Mesenchymal stem cell (in vitro differentiated cells and primary cell): ENCODE data around the gene IGFBP6.
A peak's percentile ranks its signal among the peaks of the same experiment; 100 is the strongest.
"Not testable (repeated sequence)": the region's sequence is repeated elsewhere in the genome, so short reads cannot be mapped to it uniquely, and the experiment has no call there.

Experiments used
- DNase-seq: peaks from one replicate; pipeline ENCODE4 v3.0.0-alpha.2; 2013
- H2AFZ ChIP-seq: one replicate; pipeline ENCODE4 v1.6.1; 2013; ENCODE audit warnings: low read depth, mild to moderate bottlenecking, control low read depth, inconsistent platforms, low read length, moderate library complexity
- H2AK5ac ChIP-seq: 2 replicates; pipeline ENCODE4 v1.6.1; 2013; ENCODE audit warnings: low read length, moderate library complexity, mild to moderate bottlenecking, inconsistent platforms; ENCODE audit not compliant: severe bottlenecking
- H2BK120ac ChIP-seq: one replicate; pipeline ENCODE4 v1.6.1; 2013; ENCODE audit warnings: low read depth, mild to moderate bottlenecking, inconsistent platforms, low read length, moderate library complexity
- H2BK12ac ChIP-seq, 2 experiments: one replicate each; pipeline ENCODE4 v1.6.1; 2013; ENCODE audit warnings: inconsistent platforms in 2 of 2, low read length in 2 of 2, mild to moderate bottlenecking in 2 of 2, moderate library complexity in 2 of 2, control low read depth in 1 of 2
- H2BK15ac ChIP-seq: one replicate; pipeline ENCODE4 v1.6.1; 2013; ENCODE audit warnings: mild to moderate bottlenecking, low read depth, inconsistent platforms; ENCODE audit not compliant: poor library complexity, severe bottlenecking
- H2BK5ac ChIP-seq: 2 replicates; pipeline ENCODE4 v1.6.1; 2013; ENCODE audit warnings: low read depth, mild to moderate bottlenecking, low read length, control low read depth, inconsistent platforms; ENCODE audit not compliant: poor library complexity, severe bottlenecking
- H3K14ac ChIP-seq, 2 experiments: one replicate each; pipeline ENCODE4 v1.6.1; 2013; ENCODE audit warnings: inconsistent platforms in 2 of 2, low read length in 2 of 2, control low read depth in 1 of 2, mild to moderate bottlenecking in 1 of 2, moderate library complexity in 1 of 2
- H3K18ac ChIP-seq, 2 experiments: one replicate each; pipeline ENCODE4 v1.6.1; 2013; ENCODE audit warnings: inconsistent platforms in 2 of 2, low read length in 2 of 2, control low read depth in 1 of 2, low read depth in 1 of 2, mild to moderate bottlenecking in 1 of 2
- H3K23ac ChIP-seq, 2 experiments: one replicate each; pipeline ENCODE4 v1.6.1; 2013; ENCODE audit warnings: inconsistent platforms in 2 of 2, low read length in 2 of 2, mild to moderate bottlenecking in 2 of 2, moderate library complexity in 2 of 2, control low read depth in 1 of 2
- H3K27ac ChIP-seq: 2 replicates; pipeline ENCODE4 v1.5.1; 2013; ENCODE audit warnings: mild to moderate bottlenecking, moderate library complexity, low read length, control low read depth, inconsistent platforms; ENCODE audit not compliant: poor library complexity, severe bottlenecking
- H3K27me3 ChIP-seq, 2 experiments: 2 replicates each; pipeline versions ENCODE4 v1.6.1 to v1.7.0; 2013; ENCODE audit warnings: low read length in 2 of 2, mild to moderate bottlenecking in 2 of 2, moderate library complexity in 2 of 2, control low read depth in 1 of 2, inconsistent platforms in 1 of 2; ENCODE audit not compliant: control insufficient read depth in 1 of 2, insufficient read depth in 1 of 2
- H3K36me3 ChIP-seq, 2 experiments: 2 replicates each; pipeline versions ENCODE4 v1.6.1 to v1.7.0; 2013; ENCODE audit warnings: low read length in 2 of 2, control low read depth in 1 of 2, inconsistent platforms in 1 of 2, low read depth in 1 of 2, mild to moderate bottlenecking in 1 of 2; ENCODE audit not compliant: insufficient read depth in 2 of 2, control insufficient read depth in 1 of 2
- H3K4ac ChIP-seq, 2 experiments: one replicate each; pipeline ENCODE4 v1.6.1; 2013; ENCODE audit warnings: inconsistent platforms in 2 of 2, low read length in 2 of 2, mild to moderate bottlenecking in 2 of 2, moderate library complexity in 2 of 2, control low read depth in 1 of 2, low read depth in 1 of 2
- H3K4me1 ChIP-seq: 2 replicates; pipeline ENCODE4 v1.6.1; 2013; ENCODE audit warnings: low read depth, low read length, control low read depth; ENCODE audit not compliant: control insufficient read depth, insufficient read depth
- H3K4me2 ChIP-seq: 2 replicates; pipeline ENCODE4 v1.6.1; 2013; ENCODE audit warnings: low read length, mild to moderate bottlenecking, inconsistent platforms; ENCODE audit not compliant: poor library complexity, severe bottlenecking
- H3K4me3 ChIP-seq, 2 experiments: 2 replicates each; pipeline versions ENCODE4 v1.5.1 to v1.7.0; 2013; ENCODE audit warnings: low read length in 2 of 2, mild to moderate bottlenecking in 2 of 2, control low read depth in 1 of 2, low read depth in 1 of 2; ENCODE audit not compliant: insufficient read depth in 1 of 2
- H3K79me1 ChIP-seq: replicated peaks from 2 replicates; pipeline ENCODE4 v1.6.1; 2013; ENCODE audit warnings: mild to moderate bottlenecking, control low read depth, low read length, inconsistent platforms; ENCODE audit not compliant: poor library complexity, severe bottlenecking
- H3K9ac ChIP-seq: 2 replicates; pipeline ENCODE4 v1.7.0; 2013; ENCODE audit warnings: mild to moderate bottlenecking, low read length, moderate library complexity
- H3K9me3 ChIP-seq: 2 replicates; pipeline ENCODE4 v1.7.0; 2013; ENCODE audit warnings: mild to moderate bottlenecking, low read length; ENCODE audit not compliant: control insufficient read depth
- H4K8ac ChIP-seq: one replicate; pipeline ENCODE4 v1.6.1; 2013; ENCODE audit warnings: inconsistent platforms, mild to moderate bottlenecking, low read length, moderate library complexity
- H4K91ac ChIP-seq: one replicate; pipeline ENCODE4 v1.6.1; 2013; ENCODE audit warnings: mild to moderate bottlenecking, low read length, inconsistent platforms
- WGBS: methylation state at CpG from one replicate; pipeline ENCODE4 v1.1.7; 2013; ENCODE audit warnings: mixed read lengths; 5-methylcytosine and 5-hydroxymethylcytosine counted together

Gene IGFBP6

GRCh38 chr12:53093777-53094393, 3.6 kb upstream of the IGFBP6 start:
- 26% methylated on average over 5 of the region's 6 CpGs for WGBS
- Histone ChIP-seq H4K8ac (peak overlapping the region; percentile 91), H3K27ac (no peak overlapping the region)

DNA sequence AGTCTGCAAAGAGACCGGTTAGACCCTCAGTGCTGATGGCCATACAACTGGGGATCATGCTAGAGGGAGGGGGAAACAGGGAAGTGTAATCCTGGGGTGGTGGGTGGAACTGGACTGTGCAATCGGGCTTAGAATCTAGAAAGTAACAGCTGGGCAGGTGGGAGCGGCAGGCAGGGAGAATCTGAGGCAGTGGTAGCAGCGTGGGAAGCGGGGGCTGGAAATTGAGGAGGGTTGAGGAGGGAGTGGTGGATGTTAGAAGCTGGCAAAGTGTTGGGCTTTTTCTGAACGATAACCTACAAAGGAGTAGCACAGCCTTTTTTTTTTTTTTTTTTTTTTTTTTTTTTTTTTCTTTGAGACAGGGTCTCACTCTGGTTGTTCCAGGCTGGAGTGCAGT, 3.1 kb upstream of the IGFBP6 start:
- H3K14ac ChIP-seq, result peak overlapping the region in 1 of 2 experiments; percentile 96
- H4K91ac ChIP-seq, result peak overlapping the region; percentile 85
- no peaks in the 10 kb centered on the region for H3K36me3 ChIP-seq
- H2BK120ac ChIP-seq, result peak overlapping the region; percentile 82
- peaks cover 25% of the 10 kb centered on the region for H3K4me1 ChIP-seq
- WGBS, result 97% methylated on average over 3 of the region's 6 CpGs
- H3K27me3 ChIP-seq, result peaks cover 0 to 20% of the 10 kb centered on the region in 2 experiments
- peak overlapping the region; percentile 91 for H4K8ac ChIP-seq
- H2BK5ac ChIP-seq, result no peak overlapping the region
- peak overlapping the region; percentile 88 to 96 for H3K18ac ChIP-seq
- H3K4me3 ChIP-seq, result no peak overlapping the region
- no peak for DNase-seq
- peak overlapping the region in 1 of 2 experiments; percentile 34 for H3K23ac ChIP-seq
- peak overlapping the region; percentile 57 to 95 for H2BK12ac ChIP-seq
- H3K4me2 ChIP-seq, result no peak overlapping the region
- H3K4ac ChIP-seq, result peak overlapping the region; percentile 85 to 88
- peak overlapping the region; percentile 36 for H3K9ac ChIP-seq
- no peaks in the 10 kb centered on the region for H3K9me3 ChIP-seq
- H2BK15ac ChIP-seq, result peak overlapping the region; percentile 98
- H3K27ac ChIP-seq, result no peak overlapping the region
- no peak overlapping the region for H2AK5ac ChIP-seq
- H2AFZ ChIP-seq, result peak overlapping the region; percentile 72
- H3K79me1 ChIP-seq, result no peaks in the 10 kb centered on the region

More at GRCh38 chr12:53093777-53094393, 3.6 kb upstream of the IGFBP6 start:
- Histone ChIP-seq H2BK12ac (peak overlapping the region; percentile 57 to 95), H3K4me3 (no peak overlapping the region), H3K79me1 (no peaks in the 10 kb centered on the region), H3K4me1 (peaks cover 21% of the 10 kb centered on the region), H2AFZ (peak overlapping the region; percentile 72), H4K91ac (peak overlapping the region; percentile 85), H3K9me3 (no peaks in the 10 kb centered on the region), H3K36me3 (no peaks in the 10 kb centered on the region), H3K4me2 (no peak overlapping the region), H2BK5ac (no peak overlapping the region), H3K27me3 (peaks cover 0 to 20% of the 10 kb centered on the region in 2 experiments), H3K4ac (peak overlapping the region; percentile 85 to 88), H3K23ac (peak overlapping the region in 1 of 2 experiments; percentile 34), H3K18ac (peak overlapping the region; percentile 88 to 96), H2AK5ac (no peak overlapping the region), H3K9ac (peak overlapping the region; percentile 36), H3K14ac (peak overlapping the region in 1 of 2 experiments; percentile 96), H2BK15ac (peak overlapping the region; percentile 98), H2BK120ac (peak overlapping the region; percentile 82)
- peak; percentile 74 for DNase-seq

GRCh38 chr12:53094796-53095595, 2.5 kb upstream of the IGFBP6 start:
- H3K36me3 ChIP-seq, H3K9me3 ChIP-seq, H3K9ac ChIP-seq, H2AFZ ChIP-seq, H4K91ac ChIP-seq, H2BK12ac ChIP-seq, H3K4me3 ChIP-seq, H4K8ac ChIP-seq, H3K23ac ChIP-seq, H3K4me2 ChIP-seq, H3K79me1 ChIP-seq, H3K14ac ChIP-seq, H2BK5ac ChIP-seq, DNase-seq, H2BK120ac ChIP-seq, H2AK5ac ChIP-seq, H3K27ac ChIP-seq: not testable (repeated sequence)
- H3K4ac ChIP-seq, result peak overlapping the region in 1 of 2 experiments; percentile 11
- peaks cover 0 to 19% of the 10 kb centered on the region in 2 experiments for H3K27me3 ChIP-seq
- H3K4me1 ChIP-seq, result peaks cover 25% of the 10 kb centered on the region
- H2BK15ac ChIP-seq, result peak overlapping the region; percentile 86
- 95% methylated on average over 3 of the region's 5 CpGs for WGBS
- H3K18ac ChIP-seq, result peak overlapping the region in 1 of 2 experiments; percentile 16

GRCh38 chr12:53095596-53095895, 1.9 kb upstream of the IGFBP6 start:
- no CpG with 5 or more reads among the region's 3 CpGs for WGBS
- H4K8ac ChIP-seq, result not testable (repeated sequence)

More at GRCh38 chr12:53095596-53095895, 1.9 kb upstream of the IGFBP6 start:
- H3K79me1 ChIP-seq, H2AK5ac ChIP-seq, H2BK15ac ChIP-seq, H3K36me3 ChIP-seq, H3K18ac ChIP-seq, H3K4me2 ChIP-seq, H2BK120ac ChIP-seq, H2BK5ac ChIP-seq, H3K14ac ChIP-seq, H4K91ac ChIP-seq, H2AFZ ChIP-seq, H3K4ac ChIP-seq, H3K27ac ChIP-seq, H2BK12ac ChIP-seq, H3K23ac ChIP-seq, H3K9me3 ChIP-seq, DNase-seq: not testable (repeated sequence)
- peak overlapping the region; percentile 94 for H3K9ac ChIP-seq
- H3K27me3 ChIP-seq, result peaks cover 0 to 15% of the 10 kb centered on the region in 2 experiments
- peaks cover 25% of the 10 kb centered on the region for H3K4me1 ChIP-seq
- H3K4me3 ChIP-seq, result peak overlapping the region in 1 of 2 experiments; percentile 85
